GM12878 (cell line): Measurements from ENCODE around the gene IQUB. TPM values are rescaled to one million over a fixed set of nuclear protein-coding genes. Genes with fewer than 3 reads are reported as not detected.

Experiments used
- ATAC-seq: fragments of 200-7000 bp; cut with Tn5 transposase; 3 replicates; pipeline ENCODE4 v1.9.1; 2020; ENCODE audit warnings: mild to moderate bottlenecking, moderate library complexity
- BruUV-seq: library from RNA; stranded (reverse); fragments of 400-500 nt; replicated peaks from 2 replicates; lab custom pipeline; 2021; lab: Mats Ljungman, UMichigan
- CTCF ChIA-PET: fragments of 300-600 bp; sonication (Branson Sonifier 250); formaldehyde crosslinking; extraction: SDS; loops from one replicate; lab custom pipeline; 2021; ENCODE audit warnings: inconsistent platforms; lab: Yijun Ruan, JAX
- POLR2A ChIA-PET: fragments of 350-600 bp; formaldehyde crosslinking; extraction: SDS; loops from one replicate; lab custom pipeline; 2021; ENCODE audit warnings: inconsistent platforms; lab: Charles Lee
- RAD21 ChIA-PET: fragments of 300-600 bp; sonication (Branson Sonifier 250); formaldehyde crosslinking; loops from one replicate; lab custom pipeline; 2023; ENCODE audit warnings: antibody characterized with exemption; ENCODE audit not compliant: unreplicated experiment; lab: Charles Lee
- SMC1A ChIA-PET: fragments of 300-600 bp; sonication (Branson Sonifier 250); formaldehyde crosslinking; loops from one replicate; lab custom pipeline; 2023; ENCODE audit not compliant: unreplicated experiment, uncharacterized antibody; lab: Charles Lee
- DNase-seq: peaks from one replicate; pipeline ENCODE4 v3.0.0-alpha.2; 2011; ENCODE audit warnings: low read depth, low spot score
- FAIRE-seq: peaks from 3 replicates; lab custom pipeline; 2011; peaks lifted over from hg19 to GRCh38; lab: Jason Lieb, UNC
- H2AFZ ChIP-seq: 2 replicates; pipeline ENCODE4 v1.6.0; 2011; ENCODE audit warnings: low read depth, low read length, control low read depth; ENCODE audit not compliant: control insufficient read depth
- H3K27ac ChIP-seq: 2 replicates; pipeline ENCODE4 v1.5.1; 2011; ENCODE audit warnings: control low read depth; ENCODE audit not compliant: control insufficient read depth, insufficient read depth
- H3K27me3 ChIP-seq, 2 experiments: replicated peaks in 1 of 2; 2 replicates each; pipeline versions ENCODE4 v1.6.0 to v1.6.1; 2011; ENCODE audit warnings: low read length in 1 of 2; ENCODE audit not compliant: control insufficient read depth in 2 of 2, insufficient read depth in 2 of 2
- H3K36me3 ChIP-seq, 2 experiments: 2 replicates each; pipeline ENCODE4 v1.5.1; 2011; ENCODE audit warnings: low read length in 1 of 2; ENCODE audit not compliant: control insufficient read depth in 2 of 2, insufficient read depth in 2 of 2
- H3K4me1 ChIP-seq: 2 replicates; pipeline ENCODE4 v1.6.1; 2011; ENCODE audit warnings: mild to moderate bottlenecking, low read length, moderate library complexity, mixed read lengths; ENCODE audit not compliant: control insufficient read depth, insufficient read depth
- H3K4me2 ChIP-seq: 2 replicates; pipeline ENCODE4 v1.6.0; 2011; ENCODE audit warnings: control low read depth; ENCODE audit not compliant: control insufficient read depth, insufficient read depth
- H3K4me3 ChIP-seq: fragments of 200-600 bp; sonication (generic); 2 replicates; pipeline ENCODE4 v1.5.1; 2016
- H3K79me2 ChIP-seq: 2 replicates; pipeline ENCODE4 v1.6.0; 2011; ENCODE audit warnings: low read length; ENCODE audit not compliant: control insufficient read depth, insufficient read depth
- H3K9ac ChIP-seq: 2 replicates; pipeline ENCODE4 v1.8.0; 2011; ENCODE audit warnings: low read length, control low read depth, mixed read lengths; ENCODE audit not compliant: control insufficient read depth, insufficient read depth
- H3K9me3 ChIP-seq: replicated peaks from 3 replicates; pipeline ENCODE4 v1.5.1; 2011; ENCODE audit warnings: mild to moderate bottlenecking, low read length; ENCODE audit not compliant: control insufficient read depth, insufficient read depth
- H4K20me1 ChIP-seq: 2 replicates; pipeline ENCODE4 v1.6.0; 2011; ENCODE audit not compliant: control insufficient read depth, insufficient read depth
- CBFB ChIP-seq: IDR thresholded peaks from 2 replicates; pipeline ENCODE4 v1.6.1; 2016; ENCODE audit warnings: antibody characterized with exemption, low read depth
- NRF1 ChIP-seq: conservative IDR thresholded peaks from 2 replicates; pipeline ENCODE4 v1.6.1; 2011; ENCODE audit warnings: mild to moderate bottlenecking, low read depth, low read length, improper control_type of control experiment
- RB1 ChIP-seq: fragments of 450-650 bp; formaldehyde crosslinking; IDR thresholded peaks from 2 replicates; pipeline ENCODE4 v1.6.1; 2017; ENCODE audit warnings: mild to moderate bottlenecking, borderline replicate concordance
- SMAD5 ChIP-seq: IDR thresholded peaks from 2 replicates; pipeline ENCODE4 v1.6.1; 2016; ENCODE audit warnings: antibody characterized with exemption, low read depth
- SUPT20H ChIP-seq: IDR thresholded peaks from 2 replicates; pipeline ENCODE4 v1.6.1; 2011; ENCODE audit warnings: low read depth, mild to moderate bottlenecking, low read length, moderate library complexity, borderline replicate concordance; ENCODE audit not compliant: control insufficient read depth
- SUZ12 ChIP-seq: fragments of 200-600 bp; sonication (generic); IDR thresholded peaks from one replicate; pipeline ENCODE4 v1.6.1; 2018; ENCODE audit warnings: antibody characterized with exemption, mild to moderate bottlenecking; ENCODE audit not compliant: unreplicated experiment
- TAF1 ChIP-seq: IDR thresholded peaks from 2 replicates; pipeline ENCODE4 v1.6.1; 2011; ENCODE audit warnings: mild to moderate bottlenecking, low read depth, low read length, borderline replicate concordance
- WGBS: methylation state at CpG from one replicate; pipeline ENCODE4 v1.1.6; 2016; ENCODE audit warnings: low lambda C conversion rate; ENCODE audit not compliant: insufficient replicate concordance, insufficient coverage; ENCODE audit errors: missing lambda C conversion rate; 5-methylcytosine and 5-hydroxymethylcytosine counted together
- in situ Hi-C: fragments of 300-500 bp; cut with MboI; formaldehyde crosslinking; loops from 9 replicates; pipeline ENCODE4 v1.14.3; 2018; ENCODE audit warnings: mixed read lengths
- intact Hi-C: fragments of 100-400 bp; cut with micrococcal nuclease; formaldehyde crosslinking; loops from one replicate; pipeline ENCODE4 v1.14.2; 2022; ENCODE audit not compliant: unreplicated experiment
- polyA plus RNA-seq, 11 experiments: library from polyadenylated mRNA; depleted of rRNA in 4 of 11; unstranded in 6 of 11; stranded (reverse) in 5 of 11; fragments of >200 nt; fragmentation: Nextera tagmentation in 4 of 11; fragmentation: Illumina TruSeq in 1 of 11; extraction: Ambion mirVana in 4 of 11; extraction: Trizol in 1 of 11; gene quantifications; 1 replicate in 1 of 11; 2 replicates in 10 of 11; pipeline versions ENCODE4 v1.2.1 to v1.2.3, GENCODE V29; 2011 to 2016; ENCODE audit warnings: inconsistent platforms in 2 of 11, missing spikeins in 2 of 11, low read depth in 1 of 11
- total RNA-seq, 4 experiments: library from RNA; depleted of rRNA in 3 of 4; stranded (reverse); fragments of >200 nt in 3 of 4; fragmentation: Illumina TruSeq in 1 of 4; extraction: Trizol in 1 of 4; gene quantifications; 2 replicates each; pipeline versions ENCODE4 v1.2.1 to v1.2.3, GENCODE V29; 2013 to 2021
- TF ChIP-seq, protein P1 (sequence below): fragments of 450-650 bp; IDR thresholded peaks from 2 replicates; pipeline ENCODE4 v1.6.1; 2017; ENCODE audit warnings: borderline replicate concordance
- TF ChIP-seq, protein P2 (sequence below): IDR thresholded peaks from 2 replicates; pipeline ENCODE4 v1.6.1; 2012; ENCODE audit warnings: low read depth, low read length, improper control_type of control experiment
- TF ChIP-seq, protein P3 (sequence below): fragments of 450-650 bp; IDR thresholded peaks from 2 replicates; pipeline ENCODE4 v1.6.1; 2016; ENCODE audit warnings: mild to moderate bottlenecking
- TF ChIP-seq, protein P4 (sequence below): fragments of 450-650 bp; formaldehyde crosslinking; IDR thresholded peaks from 2 replicates; pipeline ENCODE4 v1.5.0; 2022; ENCODE audit warnings: mild to moderate bottlenecking, missing genetic modification characterization

IQUB gene
- total and polyA plus RNA-seq, 10 of the 15 experiments (the other 5 are each of a cell fraction or from before 2014, with no cell fraction given) = 0.04 to 0.08 TPM; not detected in 8

DNA sequence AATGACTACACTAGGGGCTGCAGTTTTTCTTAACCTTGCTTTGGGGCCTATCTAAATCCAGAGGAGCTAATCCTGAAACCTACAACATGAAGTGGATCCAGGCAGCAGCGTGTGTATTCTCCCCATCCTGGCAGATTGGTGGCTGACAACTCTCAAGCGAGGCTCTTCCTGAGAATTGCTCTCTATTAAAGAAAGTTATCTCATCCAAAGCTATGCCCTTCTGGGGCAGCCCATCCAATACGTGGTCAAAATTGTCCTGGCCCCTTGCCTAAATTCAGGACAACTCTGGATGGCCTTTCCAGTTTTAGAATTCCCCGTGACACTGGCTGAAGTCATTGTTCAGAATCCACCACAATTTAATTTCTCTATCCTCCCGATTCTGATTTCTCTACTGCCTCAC is 66.1 kb downstream of the IQUB start:
- no peak overlapping the region for H3K27ac ChIP-seq
- no peak for DNase-seq
- WGBS = 7% methylated on average over 5 of the region's 5 CpGs
- no peaks in the 10 kb centered on the region for H3K4me1 ChIP-seq
- no peak overlapping the region for H3K9ac ChIP-seq
- H3K36me3 ChIP-seq = no peaks in the 10 kb centered on the region
- no peaks in the 10 kb centered on the region; a peak in 1 of 4 replicates for H3K27me3 ChIP-seq
- FAIRE-seq = no peak
- intact Hi-C loops = no loop called here
- ChIA-PET POLR2A (no interaction called here), RAD21 (no interaction called here), CTCF (no interaction called here), SMC1A (no interaction called here)
- no peaks in the 10 kb centered on the region for H4K20me1 ChIP-seq
- TF ChIP-seq TAF1 (no peak), RB1 (no peak), SMAD5 (no peak), NRF1 (no peak), SUPT20H (no peak), CBFB (no peak), SUZ12 (no peak)
- TF ChIP-seq, protein P1, sequence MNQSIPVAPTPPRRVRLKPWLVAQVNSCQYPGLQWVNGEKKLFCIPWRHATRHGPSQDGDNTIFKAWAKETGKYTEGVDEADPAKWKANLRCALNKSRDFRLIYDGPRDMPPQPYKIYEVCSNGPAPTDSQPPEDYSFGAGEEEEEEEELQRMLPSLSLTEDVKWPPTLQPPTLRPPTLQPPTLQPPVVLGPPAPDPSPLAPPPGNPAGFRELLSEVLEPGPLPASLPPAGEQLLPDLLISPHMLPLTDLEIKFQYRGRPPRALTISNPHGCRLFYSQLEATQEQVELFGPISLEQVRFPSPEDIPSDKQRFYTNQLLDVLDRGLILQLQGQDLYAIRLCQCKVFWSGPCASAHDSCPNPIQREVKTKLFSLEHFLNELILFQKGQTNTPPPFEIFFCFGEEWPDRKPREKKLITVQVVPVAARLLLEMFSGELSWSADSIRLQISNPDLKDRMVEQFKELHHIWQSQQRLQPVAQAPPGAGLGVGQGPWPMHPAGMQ = no peak
- TF ChIP-seq, protein P2, sequence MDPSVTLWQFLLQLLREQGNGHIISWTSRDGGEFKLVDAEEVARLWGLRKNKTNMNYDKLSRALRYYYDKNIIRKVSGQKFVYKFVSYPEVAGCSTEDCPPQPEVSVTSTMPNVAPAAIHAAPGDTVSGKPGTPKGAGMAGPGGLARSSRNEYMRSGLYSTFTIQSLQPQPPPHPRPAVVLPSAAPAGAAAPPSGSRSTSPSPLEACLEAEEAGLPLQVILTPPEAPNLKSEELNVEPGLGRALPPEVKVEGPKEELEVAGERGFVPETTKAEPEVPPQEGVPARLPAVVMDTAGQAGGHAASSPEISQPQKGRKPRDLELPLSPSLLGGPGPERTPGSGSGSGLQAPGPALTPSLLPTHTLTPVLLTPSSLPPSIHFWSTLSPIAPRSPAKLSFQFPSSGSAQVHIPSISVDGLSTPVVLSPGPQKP = no peak
- TF ChIP-seq, protein P3, sequence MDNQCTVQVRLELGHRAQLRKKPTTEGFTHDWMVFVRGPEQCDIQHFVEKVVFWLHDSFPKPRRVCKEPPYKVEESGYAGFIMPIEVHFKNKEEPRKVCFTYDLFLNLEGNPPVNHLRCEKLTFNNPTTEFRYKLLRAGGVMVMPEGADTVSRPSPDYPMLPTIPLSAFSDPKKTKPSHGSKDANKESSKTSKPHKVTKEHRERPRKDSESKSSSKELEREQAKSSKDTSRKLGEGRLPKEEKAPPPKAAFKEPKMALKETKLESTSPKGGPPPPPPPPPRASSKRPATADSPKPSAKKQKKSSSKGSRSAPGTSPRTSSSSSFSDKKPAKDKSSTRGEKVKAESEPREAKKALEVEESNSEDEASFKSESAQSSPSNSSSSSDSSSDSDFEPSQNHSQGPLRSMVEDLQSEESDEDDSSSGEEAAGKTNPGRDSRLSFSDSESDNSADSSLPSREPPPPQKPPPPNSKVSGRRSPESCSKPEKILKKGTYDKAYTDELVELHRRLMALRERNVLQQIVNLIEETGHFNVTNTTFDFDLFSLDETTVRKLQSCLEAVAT = no peak
- TF ChIP-seq, protein P4, sequence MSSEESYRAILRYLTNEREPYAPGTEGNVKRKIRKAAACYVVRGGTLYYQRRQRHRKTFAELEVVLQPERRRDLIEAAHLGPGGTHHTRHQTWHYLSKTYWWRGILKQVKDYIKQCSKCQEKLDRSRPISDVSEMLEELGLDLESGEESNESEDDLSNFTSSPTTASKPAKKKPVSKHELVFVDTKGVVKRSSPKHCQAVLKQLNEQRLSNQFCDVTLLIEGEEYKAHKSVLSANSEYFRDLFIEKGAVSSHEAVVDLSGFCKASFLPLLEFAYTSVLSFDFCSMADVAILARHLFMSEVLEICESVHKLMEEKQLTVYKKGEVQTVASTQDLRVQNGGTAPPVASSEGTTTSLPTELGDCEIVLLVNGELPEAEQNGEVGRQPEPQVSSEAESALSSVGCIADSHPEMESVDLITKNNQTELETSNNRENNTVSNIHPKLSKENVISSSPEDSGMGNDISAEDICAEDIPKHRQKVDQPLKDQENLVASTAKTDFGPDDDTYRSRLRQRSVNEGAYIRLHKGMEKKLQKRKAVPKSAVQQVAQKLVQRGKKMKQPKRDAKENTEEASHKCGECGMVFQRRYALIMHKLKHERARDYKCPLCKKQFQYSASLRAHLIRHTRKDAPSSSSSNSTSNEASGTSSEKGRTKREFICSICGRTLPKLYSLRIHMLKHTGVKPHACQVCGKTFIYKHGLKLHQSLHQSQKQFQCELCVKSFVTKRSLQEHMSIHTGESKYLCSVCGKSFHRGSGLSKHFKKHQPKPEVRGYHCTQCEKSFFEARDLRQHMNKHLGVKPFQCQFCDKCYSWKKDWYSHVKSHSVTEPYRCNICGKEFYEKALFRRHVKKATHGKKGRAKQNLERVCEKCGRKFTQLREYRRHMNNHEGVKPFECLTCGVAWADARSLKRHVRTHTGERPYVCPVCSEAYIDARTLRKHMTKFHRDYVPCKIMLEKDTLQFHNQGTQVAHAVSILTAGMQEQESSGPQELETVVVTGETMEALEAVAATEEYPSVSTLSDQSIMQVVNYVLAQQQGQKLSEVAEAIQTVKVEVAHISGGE (CRISPR knock-in tag) = no peak
- no TSS peak for BruUV-seq
- H2AFZ ChIP-seq = no peak overlapping the region
- no peaks in the 10 kb centered on the region for H3K79me2 ChIP-seq
- in situ Hi-C loops = no loop called here
- ATAC-seq = no peak
- H3K4me3 ChIP-seq = no peak overlapping the region
- no peaks in the 10 kb centered on the region for H3K9me3 ChIP-seq
- H3K4me2 ChIP-seq = no peak overlapping the region
